Lung (tissue), 12 donors: ENCODE results near the gene BIRC5. TPM values are rescaled to one million over a fixed set of nuclear protein-coding genes. Genes with fewer than 3 reads are reported as not detected.

ENCODE experiments used
- ATAC-seq: fragments of 200-7000 bp; cut with Tn5 transposase; one replicate; pipeline ENCODE4 v1.9.1; 2020; ENCODE audit warnings: moderate number of reproducible peaks; ENCODE audit not compliant: insufficient read depth, low FRiP score
- DNase-seq, 3 donors: peaks; one replicate each; pipeline ENCODE4 v3.0.0-alpha.2; 2013 to 2017
- H3K27ac ChIP-seq, 2 donors: one replicate each; pipeline ENCODE4 v1.5.1; 2013; ENCODE audit warnings: mild to moderate bottlenecking in 2 of 2, moderate library complexity in 2 of 2, control low read depth in 1 of 2, inconsistent platforms in 1 of 2, low read depth in 1 of 2, low read length in 1 of 2
- H3K27me3 ChIP-seq, 3 donors: one replicate each; pipeline ENCODE4 v1.5.1; 2013; ENCODE audit warnings: low read length in 2 of 3; ENCODE audit not compliant: control insufficient read depth in 3 of 3, insufficient read depth in 3 of 3
- H3K36me3 ChIP-seq, 4 donors: one replicate each; pipeline ENCODE4 v1.5.1; 2013; ENCODE audit warnings: low read length in 4 of 4, mild to moderate bottlenecking in 1 of 4, moderate library complexity in 1 of 4; ENCODE audit not compliant: control insufficient read depth in 4 of 4, insufficient read depth in 4 of 4
- H3K4me1 ChIP-seq, 5 donors: one replicate each; pipeline ENCODE4 v1.5.1; 2013; ENCODE audit warnings: low read length in 5 of 5, mild to moderate bottlenecking in 2 of 5, moderate library complexity in 1 of 5; ENCODE audit not compliant: control insufficient read depth in 5 of 5, insufficient read depth in 5 of 5
- H3K4me3 ChIP-seq: one replicate; pipeline ENCODE4 v1.5.1; 2013; ENCODE audit warnings: mild to moderate bottlenecking, control low read depth, moderate library complexity
- H3K9ac ChIP-seq, 2 donors: one replicate each; pipeline ENCODE4 v1.5.1; 2013; ENCODE audit warnings: low read length in 2 of 2, control low read depth in 1 of 2; ENCODE audit not compliant: insufficient read depth in 1 of 2
- H3K9me3 ChIP-seq, 4 donors: one replicate each; pipeline ENCODE4 v1.5.1; 2013; ENCODE audit warnings: low read length in 3 of 4, mild to moderate bottlenecking in 1 of 4, moderate library complexity in 1 of 4; ENCODE audit not compliant: control insufficient read depth in 4 of 4, insufficient read depth in 3 of 4
- WGBS, 2 donors: extraction: QIAGEN DNeasy Blood & Tissue Kit; methylation state at CpG; one replicate each; pipeline ENCODE4 v1.1.7; 2013; 5-methylcytosine and 5-hydroxymethylcytosine counted together
- polyA plus RNA-seq, 2 donors: library from polyadenylated mRNA; stranded (reverse); fragments of 200-250 nt; gene quantifications; one replicate each; pipeline ENCODE4 v1.2.1, GENCODE V29; 2013
- total RNA-seq, 2 donors: library from RNA; depleted of rRNA in 1 of 2; stranded (reverse); fragments of >200 nt in 1 of 2; gene quantifications; one replicate each; pipeline ENCODE4 v1.2.1, GENCODE V29; 2014 to 2021
- TF ChIP-seq, protein P1 (sequence below): IDR thresholded peaks from 2 replicates; pipeline ENCODE4 v1.5.1; 2012; ENCODE audit warnings: mild to moderate bottlenecking; ENCODE audit errors: control extremely low read depth, extremely low read depth
- donor health status: control.
- donor health status: control.
- donor health status: Bipolar disorder and iron deficiency.
- donor health status: healthy.
- donor health status: DM: yes; HTN: yes; CAD: no.

The BIRC5 gene
- total and polyA plus RNA-seq, 4 donors: 1.1 to 11.2 (median 2.4) TPM

DNA sequence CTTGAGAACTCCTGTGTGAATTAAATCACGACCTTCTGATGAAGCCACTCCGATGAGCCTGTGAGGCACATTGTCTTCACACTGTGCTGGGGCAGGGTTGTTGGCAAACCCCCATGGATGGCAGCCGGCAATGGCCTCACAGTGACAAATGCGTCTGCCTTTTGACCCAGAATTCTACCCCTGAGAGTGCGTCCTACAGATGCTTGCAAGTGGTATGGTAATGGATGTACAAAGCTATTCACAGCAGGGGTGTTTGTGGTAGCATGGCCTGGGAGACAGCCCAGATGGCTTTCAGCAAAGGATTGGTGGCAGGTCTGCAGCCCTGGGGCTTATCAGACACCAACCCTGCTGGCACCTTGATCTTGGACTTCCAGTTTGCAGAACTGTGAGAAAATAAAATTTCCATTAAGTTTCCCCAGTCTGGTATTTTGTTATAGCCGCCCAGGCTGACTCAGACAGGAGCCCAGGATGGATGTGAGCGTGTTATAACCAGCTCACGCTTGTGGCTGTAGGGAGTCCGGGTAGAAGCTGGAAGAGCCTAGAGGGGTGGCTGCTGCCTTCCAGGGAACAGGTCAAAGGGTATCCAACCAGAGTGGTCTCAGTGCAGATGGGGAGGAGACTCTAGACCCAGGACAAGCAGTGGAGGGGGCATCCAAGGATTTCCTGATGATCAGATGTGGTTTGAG, 16.8 kb upstream of the BIRC5 start:
- DNase-seq (no peak), ATAC-seq (no peak)
- 85 to 93% methylated on average over 9 of the region's 9 CpGs for WGBS, 2 donors
- Histone ChIP-seq H3K27ac (peak overlapping the region in 1 of 2 donors; percentile 45), H3K9me3 (no peaks in the 10 kb centered on the region), H3K36me3 (peaks cover 0 to 21% (median 3%) of the 10 kb centered on the region in 4 donors), H3K9ac (no peak overlapping the region), H3K27me3 (no peaks in the 10 kb centered on the region), H3K4me1 (peaks cover 0 to 1% (median 0%) of the 10 kb centered on the region in 5 donors), H3K4me3 (no peak overlapping the region)
- TF ChIP-seq, protein P1, sequence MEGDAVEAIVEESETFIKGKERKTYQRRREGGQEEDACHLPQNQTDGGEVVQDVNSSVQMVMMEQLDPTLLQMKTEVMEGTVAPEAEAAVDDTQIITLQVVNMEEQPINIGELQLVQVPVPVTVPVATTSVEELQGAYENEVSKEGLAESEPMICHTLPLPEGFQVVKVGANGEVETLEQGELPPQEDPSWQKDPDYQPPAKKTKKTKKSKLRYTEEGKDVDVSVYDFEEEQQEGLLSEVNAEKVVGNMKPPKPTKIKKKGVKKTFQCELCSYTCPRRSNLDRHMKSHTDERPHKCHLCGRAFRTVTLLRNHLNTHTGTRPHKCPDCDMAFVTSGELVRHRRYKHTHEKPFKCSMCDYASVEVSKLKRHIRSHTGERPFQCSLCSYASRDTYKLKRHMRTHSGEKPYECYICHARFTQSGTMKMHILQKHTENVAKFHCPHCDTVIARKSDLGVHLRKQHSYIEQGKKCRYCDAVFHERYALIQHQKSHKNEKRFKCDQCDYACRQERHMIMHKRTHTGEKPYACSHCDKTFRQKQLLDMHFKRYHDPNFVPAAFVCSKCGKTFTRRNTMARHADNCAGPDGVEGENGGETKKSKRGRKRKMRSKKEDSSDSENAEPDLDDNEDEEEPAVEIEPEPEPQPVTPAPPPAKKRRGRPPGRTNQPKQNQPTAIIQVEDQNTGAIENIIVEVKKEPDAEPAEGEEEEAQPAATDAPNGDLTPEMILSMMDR: no peak

DNA sequence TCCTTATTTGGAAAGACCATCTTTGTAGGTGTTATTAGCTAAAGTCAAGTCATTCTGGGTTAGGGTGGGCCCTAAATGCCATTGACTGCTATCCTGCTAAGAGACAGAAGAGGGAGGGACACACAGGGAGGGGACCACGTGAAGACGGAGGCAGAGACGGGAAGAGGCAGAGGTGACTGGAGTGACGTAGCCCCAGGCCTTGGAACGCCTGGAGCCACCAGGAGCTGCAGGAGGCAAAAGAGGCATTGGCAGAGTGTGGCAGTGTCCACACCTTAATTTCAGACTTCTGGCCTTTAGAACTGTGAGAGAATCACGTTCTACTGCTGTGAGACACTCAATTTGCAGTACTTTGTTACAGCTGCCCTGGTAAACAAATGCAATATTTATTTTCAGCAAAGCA, 13.6 kb upstream of the BIRC5 start:
- WGBS, 2 donors: 85 to 93% methylated on average over 6 of the region's 6 CpGs
- H3K9me3 ChIP-seq: no peaks in the 10 kb centered on the region
- TF ChIP-seq, protein P1: no peak
- peaks cover 0 to 1% (median 0%) of the 10 kb centered on the region in 5 donors for H3K4me1 ChIP-seq
- ATAC-seq: no peak
- DNase-seq: no peak
- peak overlapping the region in 1 of 2 donors; percentile 33 for H3K27ac ChIP-seq
- no peaks in the 10 kb centered on the region for H3K27me3 ChIP-seq
- no peak overlapping the region for H3K9ac ChIP-seq
- H3K4me3 ChIP-seq: no peak overlapping the region
- peaks cover 0 to 19% (median under 1%) of the 10 kb centered on the region in 4 donors for H3K36me3 ChIP-seq

DNA sequence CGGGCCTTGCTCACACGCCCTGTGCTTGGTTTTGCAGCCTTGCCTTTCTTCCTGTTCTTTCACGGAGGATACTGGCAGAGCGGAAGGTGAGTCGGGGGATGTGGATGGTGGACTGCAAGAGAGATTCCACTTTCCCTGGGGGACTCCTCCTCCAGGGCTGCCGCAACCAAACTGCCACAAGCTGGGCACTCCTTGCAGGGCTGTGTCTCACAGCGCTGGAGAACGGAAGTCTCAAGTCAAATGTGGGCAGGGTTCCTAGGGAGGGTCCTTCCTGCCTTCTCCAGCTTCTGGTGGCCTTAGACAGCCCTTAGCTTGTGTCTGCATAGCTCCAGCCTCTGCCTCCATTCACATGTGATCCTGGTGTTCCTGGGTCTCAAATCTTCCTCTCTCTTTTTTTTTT, 11.4 kb upstream of the BIRC5 start:
- no peak overlapping the region for H3K4me3 ChIP-seq
- WGBS, 2 donors: 75 to 82% methylated on average over 8 of the region's 8 CpGs
- TF ChIP-seq, protein P1: no peak
- peaks cover 0 to 3% (median 0%) of the 10 kb centered on the region in 5 donors for H3K4me1 ChIP-seq
- H3K27ac ChIP-seq: peak overlapping the region in 1 of 2 donors; percentile 3
- no peak overlapping the region for H3K9ac ChIP-seq
- peaks cover 0 to 15% (median under 1%) of the 10 kb centered on the region in 4 donors for H3K36me3 ChIP-seq
- no peaks in the 10 kb centered on the region for H3K9me3 ChIP-seq
- ATAC-seq (no peak), DNase-seq (no peak)
- no peaks in the 10 kb centered on the region for H3K27me3 ChIP-seq
